ENCODE results near the gene PRKAR2B.

DNA sequence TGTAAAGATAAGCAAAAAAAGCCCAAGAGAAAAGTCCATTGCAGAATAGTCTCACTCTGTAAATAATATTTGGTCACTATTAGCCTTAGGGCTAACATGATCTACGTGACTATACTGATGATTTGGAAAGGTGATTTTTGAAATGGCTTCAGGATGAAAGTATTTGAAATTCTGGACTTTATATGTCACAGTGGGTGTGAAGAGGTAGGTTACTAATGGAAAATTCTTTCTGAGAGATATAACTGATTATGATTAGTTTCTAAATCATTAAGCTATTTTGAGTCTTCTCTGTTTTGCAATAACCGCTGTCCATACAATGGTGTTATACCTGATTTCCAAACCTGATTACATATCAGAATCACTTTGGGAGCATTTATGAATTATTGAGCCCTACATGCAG, 104.2 kb downstream of the PRKAR2B start:
- TF ChIP-seq YY1 (IDR thresholded peaks at IDR 0.05): no peak
- TF ChIP-seq, protein P1, sequence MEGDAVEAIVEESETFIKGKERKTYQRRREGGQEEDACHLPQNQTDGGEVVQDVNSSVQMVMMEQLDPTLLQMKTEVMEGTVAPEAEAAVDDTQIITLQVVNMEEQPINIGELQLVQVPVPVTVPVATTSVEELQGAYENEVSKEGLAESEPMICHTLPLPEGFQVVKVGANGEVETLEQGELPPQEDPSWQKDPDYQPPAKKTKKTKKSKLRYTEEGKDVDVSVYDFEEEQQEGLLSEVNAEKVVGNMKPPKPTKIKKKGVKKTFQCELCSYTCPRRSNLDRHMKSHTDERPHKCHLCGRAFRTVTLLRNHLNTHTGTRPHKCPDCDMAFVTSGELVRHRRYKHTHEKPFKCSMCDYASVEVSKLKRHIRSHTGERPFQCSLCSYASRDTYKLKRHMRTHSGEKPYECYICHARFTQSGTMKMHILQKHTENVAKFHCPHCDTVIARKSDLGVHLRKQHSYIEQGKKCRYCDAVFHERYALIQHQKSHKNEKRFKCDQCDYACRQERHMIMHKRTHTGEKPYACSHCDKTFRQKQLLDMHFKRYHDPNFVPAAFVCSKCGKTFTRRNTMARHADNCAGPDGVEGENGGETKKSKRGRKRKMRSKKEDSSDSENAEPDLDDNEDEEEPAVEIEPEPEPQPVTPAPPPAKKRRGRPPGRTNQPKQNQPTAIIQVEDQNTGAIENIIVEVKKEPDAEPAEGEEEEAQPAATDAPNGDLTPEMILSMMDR (IDR thresholded peaks at IDR 0.05; ENCODE audit: low read depth, low read length, missing input control): no peak
- no peak for TF ChIP-seq EGR1 (IDR thresholded peaks at IDR 0.05; ENCODE audit: low read depth in 2 of 2)
- no peak for TF ChIP-seq GABPA (IDR thresholded peaks at IDR 0.05 in 1 of 2, conservative IDR thresholded peaks at IDR 0.05 in 1 of 2)
- TF ChIP-seq, protein P2, sequence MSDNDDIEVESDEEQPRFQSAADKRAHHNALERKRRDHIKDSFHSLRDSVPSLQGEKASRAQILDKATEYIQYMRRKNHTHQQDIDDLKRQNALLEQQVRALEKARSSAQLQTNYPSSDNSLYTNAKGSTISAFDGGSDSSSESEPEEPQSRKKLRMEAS (IDR thresholded peaks at IDR 0.05): no peak
- TF ChIP-seq, protein P3, sequence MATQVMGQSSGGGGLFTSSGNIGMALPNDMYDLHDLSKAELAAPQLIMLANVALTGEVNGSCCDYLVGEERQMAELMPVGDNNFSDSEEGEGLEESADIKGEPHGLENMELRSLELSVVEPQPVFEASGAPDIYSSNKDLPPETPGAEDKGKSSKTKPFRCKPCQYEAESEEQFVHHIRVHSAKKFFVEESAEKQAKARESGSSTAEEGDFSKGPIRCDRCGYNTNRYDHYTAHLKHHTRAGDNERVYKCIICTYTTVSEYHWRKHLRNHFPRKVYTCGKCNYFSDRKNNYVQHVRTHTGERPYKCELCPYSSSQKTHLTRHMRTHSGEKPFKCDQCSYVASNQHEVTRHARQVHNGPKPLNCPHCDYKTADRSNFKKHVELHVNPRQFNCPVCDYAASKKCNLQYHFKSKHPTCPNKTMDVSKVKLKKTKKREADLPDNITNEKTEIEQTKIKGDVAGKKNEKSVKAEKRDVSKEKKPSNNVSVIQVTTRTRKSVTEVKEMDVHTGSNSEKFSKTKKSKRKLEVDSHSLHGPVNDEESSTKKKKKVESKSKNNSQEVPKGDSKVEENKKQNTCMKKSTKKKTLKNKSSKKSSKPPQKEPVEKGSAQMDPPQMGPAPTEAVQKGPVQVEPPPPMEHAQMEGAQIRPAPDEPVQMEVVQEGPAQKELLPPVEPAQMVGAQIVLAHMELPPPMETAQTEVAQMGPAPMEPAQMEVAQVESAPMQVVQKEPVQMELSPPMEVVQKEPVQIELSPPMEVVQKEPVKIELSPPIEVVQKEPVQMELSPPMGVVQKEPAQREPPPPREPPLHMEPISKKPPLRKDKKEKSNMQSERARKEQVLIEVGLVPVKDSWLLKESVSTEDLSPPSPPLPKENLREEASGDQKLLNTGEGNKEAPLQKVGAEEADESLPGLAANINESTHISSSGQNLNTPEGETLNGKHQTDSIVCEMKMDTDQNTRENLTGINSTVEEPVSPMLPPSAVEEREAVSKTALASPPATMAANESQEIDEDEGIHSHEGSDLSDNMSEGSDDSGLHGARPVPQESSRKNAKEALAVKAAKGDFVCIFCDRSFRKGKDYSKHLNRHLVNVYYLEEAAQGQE (IDR thresholded peaks at IDR 0.05): no peak
- no peak for TF ChIP-seq TAF1 (conservative IDR thresholded peaks at IDR 0.05)
- TF ChIP-seq RXRA (IDR thresholded peaks at IDR 0.05): no peak
